CD8-positive, alpha-beta memory T cell (primary cell): ENCODE measurements around the gene SUPT3H. TPM values are rescaled to one million over a fixed set of nuclear protein-coding genes. Genes with fewer than 3 reads are reported as not detected.
"Not testable (repeated sequence)": the region's sequence is repeated elsewhere in the genome, so short reads cannot be mapped to it uniquely, and the experiment has no call there.

Experiments
- CTCF ChIA-PET: fragments of 350-600 bp; sonication (Branson Sonifier 250); formaldehyde crosslinking; loops from one replicate; lab custom pipeline; 2021; ENCODE audit warnings: antibody characterized with exemption; lab: Charles Lee
- POLR2A ChIA-PET: fragments of 350-600 bp; sonication (Branson Sonifier 250); formaldehyde crosslinking; loops from one replicate; lab custom pipeline; 2021; ENCODE audit warnings: antibody characterized with exemption; lab: Charles Lee
- DNase-seq, 5 donors: peaks; one replicate each; pipeline versions ENCODE4 v3.0.0 to v3.0.0-alpha.2; 2020 to 2022; ENCODE audit warnings: mixed read lengths in 1 of 5
- H3K27ac ChIP-seq: one replicate; pipeline ENCODE4 v1.7.0; 2013; ENCODE audit warnings: low read depth, mild to moderate bottlenecking, low read length, moderate library complexity
- H3K27me3 ChIP-seq: 2 replicates; pipeline ENCODE4 v1.7.0; 2013; ENCODE audit warnings: low read length, mild to moderate bottlenecking; ENCODE audit not compliant: insufficient read depth, poor library complexity, severe bottlenecking
- H3K36me3 ChIP-seq: 2 replicates; pipeline ENCODE4 v1.7.0; 2013; ENCODE audit warnings: mild to moderate bottlenecking, low read length, moderate library complexity; ENCODE audit not compliant: insufficient read depth
- H3K4me1 ChIP-seq: 2 replicates; pipeline ENCODE4 v1.7.0; 2013; ENCODE audit warnings: mild to moderate bottlenecking, low read length, moderate library complexity; ENCODE audit not compliant: insufficient read depth
- H3K4me3 ChIP-seq: 2 replicates; pipeline ENCODE4 v1.7.0; 2013; ENCODE audit warnings: mild to moderate bottlenecking, low read length
- H3K9me3 ChIP-seq: 2 replicates; pipeline ENCODE4 v1.7.0; 2013; ENCODE audit warnings: mild to moderate bottlenecking, low read length
- H3K27ac Mint-ChIP-seq, 8 donors: one replicate each; pipeline ENCODE4 v1.8.0; 2020 to 2021; ENCODE audit warnings: mixed read lengths in 8 of 8, mild to moderate bottlenecking in 6 of 8, inconsistent platforms in 3 of 8, moderate library complexity in 3 of 8
- H3K27me3 Mint-ChIP-seq, 2 donors: one replicate each; pipeline ENCODE4 v1.8.0; 2020 to 2021; ENCODE audit warnings: mixed read lengths in 2 of 2, mild to moderate bottlenecking in 1 of 2, moderate library complexity in 1 of 2
- H3K36me3 Mint-ChIP-seq, 3 donors: one replicate each; pipeline ENCODE4 v1.8.0; 2020 to 2021; ENCODE audit warnings: mixed read lengths in 3 of 3, inconsistent platforms in 1 of 3, mild to moderate bottlenecking in 1 of 3
- H3K4me1 Mint-ChIP-seq, 3 donors: one replicate each; pipeline ENCODE4 v1.8.0; 2020 to 2021; ENCODE audit warnings: mixed read lengths in 3 of 3, inconsistent platforms in 1 of 3, mild to moderate bottlenecking in 1 of 3
- H3K4me3 Mint-ChIP-seq, 7 donors: one replicate each; pipeline ENCODE4 v1.8.0; 2020 to 2021; ENCODE audit warnings: mixed read lengths in 7 of 7, mild to moderate bottlenecking in 6 of 7, moderate library complexity in 4 of 7, inconsistent platforms in 2 of 7
- H3K9me3 Mint-ChIP-seq, 5 donors: one replicate each; pipeline ENCODE4 v1.8.0; 2020 to 2022; ENCODE audit warnings: mixed read lengths in 5 of 5, mild to moderate bottlenecking in 3 of 5, moderate library complexity in 2 of 5, inconsistent platforms in 1 of 5
- polyA plus RNA-seq: library from polyadenylated mRNA; unstranded; fragments of 300-500 nt; fragmentation: Illumina TruSeq; gene quantifications from one replicate; pipeline ENCODE4 v1.2.3, GENCODE V29; 2021
- total RNA-seq, 2 experiments: library from RNA; stranded (reverse); gene quantifications; one replicate each; pipeline ENCODE4 v1.2.3, GENCODE V29; 2021

SUPT3H gene
- total and polyA plus RNA-seq, 3 experiments from 2014 or later: 13.7 to 17.1 (median 14.6) TPM

- Mint-ChIP-seq H3K27ac (no peak overlapping the region), H3K36me3 (peaks cover 11 to 43% (median 34%) of the 10 kb centered on the region in 3 donors), H3K9me3 (peaks cover 0 to 2% (median 0%) of the 10 kb centered on the region in 5 donors), H3K27me3 (no peaks in the 10 kb centered on the region), H3K4me1 (peaks cover 2 to 14% (median 4%) of the 10 kb centered on the region in 3 donors), H3K4me3 (no peak overlapping the region)
- DNase-seq: no peak
- Histone ChIP-seq H3K4me3 (no peak overlapping the region), H3K4me1 (no peaks in the 10 kb centered on the region), H3K9me3 (no peaks in the 10 kb centered on the region), H3K36me3 (no peaks in the 10 kb centered on the region), H3K27me3 (no peaks in the 10 kb centered on the region), H3K27ac (no peak overlapping the region)
- ChIA-PET CTCF (no interaction called here), POLR2A (no interaction called here)
Measured at GRCh38 chr6:44914141-44914540, 463.6 kb downstream of the SUPT3H start.

GRCh38 chr6:44906761-44907160 lies 471.0 kb downstream of the SUPT3H start:
- Mint-ChIP-seq H3K4me3 (no peak overlapping the region), H3K27me3 (peaks cover 0 to 2% of the 10 kb centered on the region in 2 donors), H3K9me3 (peaks cover 2 to 11% (median 5%) of the 10 kb centered on the region in 5 donors), H3K27ac (no peak overlapping the region), H3K4me1 (peaks cover 16 to 20% (median 20%) of the 10 kb centered on the region in 3 donors), H3K36me3 (peaks cover 8 to 32% (median 25%) of the 10 kb centered on the region in 3 donors)
- Histone ChIP-seq H3K9me3 (no peaks in the 10 kb centered on the region), H3K27me3 (no peaks in the 10 kb centered on the region), H3K36me3 (no peaks in the 10 kb centered on the region), H3K4me3 (no peak overlapping the region), H3K4me1 (no peaks in the 10 kb centered on the region), H3K27ac (no peak overlapping the region)
- no peak for DNase-seq
- ChIA-PET CTCF (no interaction called here), POLR2A (no interaction called here)

- DNase-seq, CTCF ChIA-PET, POLR2A ChIA-PET, H3K9me3 ChIP-seq, H3K27ac ChIP-seq, H3K4me3 ChIP-seq, H3K27me3 Mint-ChIP-seq, H3K4me1 ChIP-seq, H3K4me3 Mint-ChIP-seq, H3K9me3 Mint-ChIP-seq, H3K36me3 ChIP-seq, H3K27me3 ChIP-seq: not testable (repeated sequence)
- Mint-ChIP-seq H3K27ac (peak overlapping the region in 1 of 8 donors; percentile 29), H3K36me3 (peaks cover 16 to 37% (median 32%) of the 10 kb centered on the region in 3 donors), H3K4me1 (peaks cover 22 to 54% (median 42%) of the 10 kb centered on the region in 3 donors)
Measured at GRCh38 chr6:44900358-44900757, 477.4 kb downstream of the SUPT3H start.

GRCh38 chr6:44898296-44898930 lies 479.3 kb downstream of the SUPT3H start:
- Histone ChIP-seq H3K9me3 (no peaks in the 10 kb centered on the region), H3K27me3 (no peaks in the 10 kb centered on the region), H3K4me1 (no peaks in the 10 kb centered on the region), H3K27ac (no peak overlapping the region), H3K36me3 (no peaks in the 10 kb centered on the region), H3K4me3 (no peak overlapping the region)
- Mint-ChIP-seq H3K4me3 (no peak overlapping the region), H3K36me3 (peaks cover 12 to 37% (median 24%) of the 10 kb centered on the region in 3 donors), H3K9me3 (no peaks in the 10 kb centered on the region), H3K4me1 (peaks cover 18 to 46% (median 36%) of the 10 kb centered on the region in 3 donors), H3K27me3 (peaks cover 0 to 2% of the 10 kb centered on the region in 2 donors), H3K27ac (peak overlapping the region in 1 of 8 donors; percentile 14)
- ChIA-PET POLR2A (no interaction called here), CTCF (no interaction called here)
- DNase-seq: no peak

GRCh38 chr6:44897316-44897715 lies 480.4 kb downstream of the SUPT3H start:
- POLR2A ChIA-PET: no interaction called here
- Histone ChIP-seq H3K9me3 (no peaks in the 10 kb centered on the region), H3K4me3 (no peak overlapping the region), H3K36me3 (no peaks in the 10 kb centered on the region), H3K4me1 (no peaks in the 10 kb centered on the region), H3K27ac (no peak overlapping the region), H3K27me3 (no peaks in the 10 kb centered on the region)
- H3K36me3 Mint-ChIP-seq: peaks cover 12 to 33% (median 23%) of the 10 kb centered on the region in 3 donors
- CTCF ChIA-PET: no interaction called here
- no peaks in the 10 kb centered on the region for H3K27me3 Mint-ChIP-seq
- H3K27ac Mint-ChIP-seq: no peak overlapping the region
- H3K4me3 Mint-ChIP-seq: no peak overlapping the region
- H3K9me3 Mint-ChIP-seq: no peaks in the 10 kb centered on the region
- DNase-seq: no peak
- peaks cover 12 to 38% (median 27%) of the 10 kb centered on the region in 3 donors for H3K4me1 Mint-ChIP-seq

GRCh38 chr6:44896701-44897100 lies 481.0 kb downstream of the SUPT3H start:
- POLR2A ChIA-PET: no interaction called here
- DNase-seq: no peak
- Mint-ChIP-seq H3K27ac (no peak overlapping the region), H3K9me3 (no peaks in the 10 kb centered on the region), H3K36me3 (peaks cover 10 to 31% (median 22%) of the 10 kb centered on the region in 3 donors), H3K27me3 (no peaks in the 10 kb centered on the region), H3K4me1 (peaks cover 8 to 34% (median 22%) of the 10 kb centered on the region in 3 donors), H3K4me3 (no peak overlapping the region)
- Histone ChIP-seq H3K36me3 (no peaks in the 10 kb centered on the region), H3K4me3 (no peak overlapping the region), H3K27ac (no peak overlapping the region), H3K4me1 (no peaks in the 10 kb centered on the region), H3K9me3 (no peaks in the 10 kb centered on the region), H3K27me3 (no peaks in the 10 kb centered on the region)
- CTCF ChIA-PET: no interaction called here

- Histone ChIP-seq H3K36me3 (no peaks in the 10 kb centered on the region), H3K27me3 (no peaks in the 10 kb centered on the region), H3K9me3 (no peaks in the 10 kb centered on the region), H3K27ac (no peak overlapping the region), H3K4me1 (no peaks in the 10 kb centered on the region), H3K4me3 (no peak overlapping the region)
- Mint-ChIP-seq H3K4me1 (peaks cover 0 to 6% (median 2%) of the 10 kb centered on the region in 3 donors), H3K36me3 (peaks cover 0 to 19% (median 17%) of the 10 kb centered on the region in 3 donors), H3K27ac (peak overlapping the region in 1 of 8 donors; percentile 19), H3K4me3 (no peak overlapping the region), H3K9me3 (peaks cover 0 to 1% (median 0%) of the 10 kb centered on the region in 5 donors), H3K27me3 (no peaks in the 10 kb centered on the region)
- ChIA-PET POLR2A (no interaction called here), CTCF (no interaction called here)
- no peak for DNase-seq
Measured at GRCh38 chr6:44892579-44892978, 485.2 kb downstream of the SUPT3H start.

- H3K4me1 Mint-ChIP-seq: peaks cover 12 to 24% (median 14%) of the 10 kb centered on the region in 3 donors
- H3K27me3 ChIP-seq, POLR2A ChIA-PET, H3K36me3 ChIP-seq, H3K27me3 Mint-ChIP-seq, DNase-seq, CTCF ChIA-PET, H3K4me1 ChIP-seq, H3K4me3 Mint-ChIP-seq, H3K9me3 ChIP-seq, H3K4me3 ChIP-seq, H3K27ac Mint-ChIP-seq, H3K27ac ChIP-seq: not testable (repeated sequence)
- peaks cover 15 to 32% (median 22%) of the 10 kb centered on the region in 5 donors for H3K9me3 Mint-ChIP-seq
- peaks cover 31 to 64% (median 55%) of the 10 kb centered on the region in 3 donors for H3K36me3 Mint-ChIP-seq
Measured at GRCh38 chr6:44879071-44879470, 498.7 kb downstream of the SUPT3H start.
